ENCODE data around the gene ATF7IP2. TPM values are rescaled to one million over a fixed set of nuclear protein-coding genes. Genes with fewer than 3 reads are reported as not detected.
"Not testable (repeated sequence)": the region's sequence is repeated elsewhere in the genome, so short reads cannot be mapped to it uniquely, and the experiment has no call there.

The ATF7IP2 gene, protein sequence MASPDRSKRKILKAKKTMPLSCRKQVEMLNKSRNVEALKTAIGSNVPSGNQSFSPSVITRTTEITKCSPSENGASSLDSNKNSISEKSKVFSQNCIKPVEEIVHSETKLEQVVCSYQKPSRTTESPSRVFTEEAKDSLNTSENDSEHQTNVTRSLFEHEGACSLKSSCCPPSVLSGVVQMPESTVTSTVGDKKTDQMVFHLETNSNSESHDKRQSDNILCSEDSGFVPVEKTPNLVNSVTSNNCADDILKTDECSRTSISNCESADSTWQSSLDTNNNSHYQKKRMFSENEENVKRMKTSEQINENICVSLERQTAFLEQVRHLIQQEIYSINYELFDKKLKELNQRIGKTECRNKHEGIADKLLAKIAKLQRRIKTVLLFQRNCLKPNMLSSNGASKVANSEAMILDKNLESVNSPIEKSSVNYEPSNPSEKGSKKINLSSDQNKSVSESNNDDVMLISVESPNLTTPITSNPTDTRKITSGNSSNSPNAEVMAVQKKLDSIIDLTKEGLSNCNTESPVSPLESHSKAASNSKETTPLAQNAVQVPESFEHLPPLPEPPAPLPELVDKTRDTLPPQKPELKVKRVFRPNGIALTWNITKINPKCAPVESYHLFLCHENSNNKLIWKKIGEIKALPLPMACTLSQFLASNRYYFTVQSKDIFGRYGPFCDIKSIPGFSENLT
- 13.7 TPM for total RNA-seq

DNA sequence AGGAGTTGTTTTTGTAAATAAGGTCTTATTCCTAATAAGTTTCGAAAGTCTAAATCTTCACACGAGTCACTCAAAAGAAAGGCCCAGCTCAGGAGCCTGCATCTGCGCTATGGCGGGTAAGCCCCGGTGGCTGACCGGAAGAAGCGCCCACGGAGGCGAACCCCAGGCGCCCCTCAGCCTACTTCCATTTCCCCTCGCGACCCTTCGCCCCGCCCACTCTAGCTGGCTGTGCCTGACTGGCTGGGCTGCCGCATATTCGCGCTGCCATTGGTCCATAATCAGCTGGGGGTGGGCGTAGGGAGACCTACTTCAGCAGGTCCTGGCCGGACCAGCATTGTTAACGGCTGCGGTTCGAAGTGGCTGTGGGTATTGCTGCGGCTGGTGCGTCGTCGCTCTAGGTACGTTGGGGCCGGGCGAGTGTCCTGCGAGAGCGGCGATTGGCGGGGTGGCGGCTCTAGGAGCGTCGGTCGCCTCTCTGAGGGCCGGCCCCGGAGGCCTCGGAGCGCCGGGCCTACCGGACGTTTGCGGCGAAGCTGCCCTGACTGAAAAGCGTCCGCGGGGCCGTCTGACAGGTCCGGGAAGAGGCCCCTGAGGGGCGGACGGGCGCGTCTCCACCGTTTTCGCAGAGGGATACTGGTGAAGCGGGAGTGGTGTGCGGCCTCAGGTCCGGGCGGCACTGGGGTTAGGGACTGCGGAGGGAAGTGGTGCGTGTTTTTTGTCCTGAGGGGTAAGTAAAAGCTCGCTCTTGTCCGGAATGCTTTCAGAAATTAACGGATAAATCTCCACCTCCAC is at the start of gene ATF7IP2:
Gene ATF7IP2, plus strand, starts transcription at position 337 of the 792 bp plus-strand sequence. CDS start 44,560 bp downstream, outside the sequence.
- intact Hi-C loops (cut with DNase I): no loop called here
- DNase-seq (ENCODE audit: low spot score) (peak; percentile 90), ATAC-seq (peak; percentile 99)

DNA sequence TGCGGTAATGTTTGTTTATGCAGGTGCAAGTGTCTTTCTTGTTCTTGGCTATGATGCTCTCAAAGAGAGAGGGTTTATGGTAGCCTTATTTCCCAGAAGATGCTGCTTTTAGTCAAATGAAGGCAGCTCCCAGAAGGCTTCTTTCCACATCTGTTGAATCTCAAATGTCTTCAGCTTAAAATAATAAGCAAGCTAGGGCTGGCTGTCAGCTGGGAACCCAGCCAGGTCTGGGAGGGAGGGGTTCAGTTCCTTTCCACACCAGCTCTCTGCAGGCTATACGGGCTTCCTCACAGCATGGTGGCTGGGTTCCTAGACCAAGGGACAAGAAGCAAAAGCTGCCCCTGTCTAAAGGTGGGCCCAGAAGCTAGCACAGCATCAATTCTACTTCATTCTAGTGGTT is 47.4 kb upstream of the ATF7IP2 start:
- no peak for ATAC-seq
- DNase-seq (ENCODE audit: low spot score): no peak
- intact Hi-C loops (cut with DNase I): no loop called here

DNA sequence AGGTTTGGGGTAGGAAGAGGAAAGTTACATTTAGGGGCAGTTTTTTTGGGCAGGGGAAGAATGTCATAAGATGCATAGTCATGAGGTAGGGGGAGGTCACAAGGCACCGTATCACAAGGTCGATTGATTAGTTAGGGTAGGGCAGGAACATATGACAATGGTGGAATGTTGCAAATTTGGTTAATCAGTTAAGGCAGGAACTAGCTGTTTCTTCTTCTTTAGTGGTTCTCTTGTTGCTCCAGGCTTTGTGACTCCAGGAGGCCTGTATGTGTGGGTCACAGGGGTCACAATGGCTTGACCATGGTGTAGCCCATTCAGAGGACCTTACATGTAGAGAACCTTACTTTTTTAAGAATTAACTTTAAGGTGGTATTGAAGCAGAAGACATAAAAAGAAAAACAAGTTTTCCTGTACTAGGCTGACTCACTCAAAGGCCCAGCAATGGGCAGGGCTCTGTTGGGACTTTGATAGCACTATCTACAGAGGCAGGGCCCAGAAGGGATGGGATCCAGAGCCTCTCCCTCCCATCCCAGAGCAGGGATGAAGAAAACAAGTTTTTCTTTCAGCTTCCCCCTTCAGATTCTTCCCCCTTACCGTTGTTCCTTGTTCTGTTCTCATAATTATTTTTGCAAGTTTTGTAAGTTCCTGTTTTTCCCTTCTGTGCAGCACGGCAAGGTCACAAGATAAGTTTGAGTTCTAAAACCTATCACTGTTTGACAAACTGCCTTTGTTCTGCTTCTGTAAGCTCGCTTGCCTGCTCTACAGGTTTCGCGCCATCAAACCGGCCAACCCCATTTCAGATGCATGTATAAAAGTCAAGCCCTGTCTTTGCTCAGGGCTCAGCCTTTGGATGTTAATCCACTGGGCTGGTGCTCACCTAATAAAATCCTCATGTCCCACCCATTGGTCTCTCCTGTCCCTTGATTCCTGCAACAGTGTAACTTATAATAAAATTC is 45.8 kb upstream of the ATF7IP2 start:
- DNase-seq (ENCODE audit: low spot score) (no peak), ATAC-seq (no peak)
- intact Hi-C loops (cut with DNase I): no loop called here

DNA sequence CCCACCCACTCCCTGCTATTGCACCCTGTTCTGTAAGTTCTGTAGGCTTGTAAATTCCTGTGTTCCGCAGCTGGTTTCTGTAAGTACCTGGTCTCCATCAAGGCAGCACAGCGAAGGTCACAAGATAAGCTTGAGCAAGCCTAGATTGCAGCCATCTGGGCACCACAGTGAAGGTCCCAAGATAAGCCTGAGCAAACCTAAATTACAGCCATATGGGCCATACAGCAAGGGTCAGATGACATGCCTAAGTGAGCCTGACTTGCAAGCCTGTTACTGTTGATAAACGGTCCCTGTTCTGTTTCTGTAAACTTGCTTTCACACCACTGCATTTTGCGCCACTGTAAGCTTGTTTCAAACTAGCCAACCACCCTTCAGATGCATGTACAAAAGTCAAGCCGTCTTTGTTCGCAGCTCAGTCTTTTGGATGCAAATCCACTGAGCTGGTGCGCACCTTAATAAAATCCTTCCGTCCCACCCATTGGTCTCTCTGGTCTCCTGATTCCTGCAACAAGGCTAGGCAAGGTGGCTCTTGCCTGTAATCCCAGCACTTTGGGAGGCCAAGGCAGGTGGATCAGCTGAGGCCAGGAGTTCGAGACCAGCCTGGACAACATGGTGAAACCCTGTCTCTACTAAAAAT is 42.6 kb upstream of the ATF7IP2 start:
- DNase-seq (ENCODE audit: low spot score): no peak
- intact Hi-C loops (cut with DNase I): no loop called here
- ATAC-seq: no peak

DNA sequence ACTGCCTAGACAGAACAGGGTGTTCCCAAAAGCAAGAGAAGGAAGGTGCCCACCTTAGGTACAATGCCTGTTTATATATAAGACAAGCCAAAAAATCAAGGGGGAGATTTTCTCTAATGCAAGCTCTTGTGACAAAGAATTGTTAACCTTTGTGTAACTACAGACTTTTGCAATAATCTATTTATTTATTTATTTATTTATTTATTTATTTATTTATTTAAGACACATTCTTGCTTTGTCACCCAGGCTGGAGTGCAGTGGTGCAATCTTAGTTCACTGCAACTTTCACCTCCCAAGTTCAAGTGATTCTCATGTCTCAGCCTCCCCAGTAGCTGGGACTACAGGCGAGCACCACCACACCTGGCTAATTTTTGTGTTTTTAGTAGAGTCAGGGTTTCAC is 41.2 kb upstream of the ATF7IP2 start:
- intact Hi-C loops (cut with DNase I); DNase-seq (ENCODE audit: low spot score); ATAC-seq: not testable (repeated sequence)

DNA sequence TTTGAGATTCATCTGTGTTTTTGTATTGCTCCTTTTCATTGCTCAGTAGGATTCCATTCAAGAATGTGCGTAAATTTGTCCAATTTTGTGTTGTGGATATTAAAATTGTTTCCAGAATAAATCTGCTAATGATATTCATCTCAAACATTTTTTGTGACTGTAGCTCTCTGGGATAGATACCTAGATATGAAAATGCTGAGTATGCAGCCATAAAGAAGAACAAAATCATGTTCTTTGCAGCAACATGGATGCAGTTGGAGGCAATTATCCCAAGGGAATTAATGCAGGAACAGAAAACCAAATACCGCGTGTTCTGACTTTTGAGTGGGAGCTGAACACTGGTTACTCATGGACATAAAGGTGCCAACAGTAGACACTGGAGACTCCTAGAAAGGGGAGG is 40.2 kb upstream of the ATF7IP2 start:
- intact Hi-C loops (cut with DNase I): no loop called here
- ATAC-seq (no peak), DNase-seq (ENCODE audit: low spot score) (no peak)

DNA sequence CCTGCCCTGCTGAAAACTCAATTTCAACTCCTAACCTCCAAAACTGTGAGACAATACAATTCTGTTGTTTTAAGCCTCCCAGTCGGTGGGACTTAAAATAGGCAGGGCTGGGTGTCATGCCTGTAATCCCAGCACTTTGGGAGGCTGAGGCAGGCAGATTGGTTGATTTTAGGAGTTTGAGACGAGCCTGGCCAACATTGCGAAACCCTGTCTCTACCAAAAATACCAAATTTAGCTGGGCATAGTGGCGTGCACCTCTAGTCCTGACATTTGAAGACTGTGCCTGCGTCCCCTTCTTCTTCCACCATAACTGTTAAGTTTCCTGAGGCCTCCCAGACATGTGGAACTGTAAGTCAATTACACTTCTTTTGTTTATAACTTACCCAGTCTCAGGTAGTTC is 36.0 kb upstream of the ATF7IP2 start:
- intact Hi-C loops (cut with DNase I): no loop called here
- ATAC-seq: no peak
- no peak for DNase-seq (ENCODE audit: low spot score)

DNA sequence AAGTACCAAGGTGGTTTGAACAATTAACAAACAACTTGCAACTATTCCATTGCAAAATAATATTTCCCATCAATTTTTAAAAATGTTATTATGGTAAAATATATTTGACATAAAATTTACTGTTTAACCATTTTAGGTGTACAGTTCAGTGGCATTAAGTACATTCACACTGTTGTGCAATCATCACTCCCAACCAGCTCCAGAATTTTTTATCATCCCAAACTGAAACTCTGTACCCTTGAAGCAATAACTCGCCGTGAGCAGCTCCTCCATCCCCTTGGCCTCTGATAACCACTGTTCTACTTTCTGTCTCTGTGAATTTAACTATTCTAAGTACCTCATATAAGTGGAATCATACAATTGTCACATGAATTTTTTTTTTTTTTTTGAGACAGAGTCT is 33.6 kb upstream of the ATF7IP2 start:
- ATAC-seq: no peak
- intact Hi-C loops (cut with DNase I): no loop called here
- DNase-seq (ENCODE audit: low spot score): no peak

DNA sequence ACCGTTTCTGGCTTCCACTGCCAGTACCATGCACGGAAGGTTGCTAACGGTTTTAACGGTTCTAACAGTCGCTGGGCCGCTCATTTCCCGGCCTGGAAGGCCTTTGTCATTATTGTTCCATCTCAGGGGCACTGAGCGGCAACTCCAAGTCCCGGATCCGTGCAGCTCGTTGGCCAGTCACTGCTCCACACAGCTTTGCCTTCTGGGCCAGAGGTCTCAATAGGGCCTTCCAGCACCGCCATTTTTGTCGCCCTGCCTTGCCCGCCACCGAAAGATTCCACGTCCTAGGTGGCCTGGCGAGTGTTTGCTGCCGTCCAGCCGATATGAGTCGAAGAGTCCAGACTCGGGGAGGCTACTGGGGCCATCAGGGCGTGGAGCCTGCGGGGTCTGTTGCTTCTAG is 30.3 kb upstream of the ATF7IP2 start:
- ATAC-seq: no peak
- intact Hi-C loops (cut with DNase I): no loop called here
- no peak for DNase-seq (ENCODE audit: low spot score)

DNA sequence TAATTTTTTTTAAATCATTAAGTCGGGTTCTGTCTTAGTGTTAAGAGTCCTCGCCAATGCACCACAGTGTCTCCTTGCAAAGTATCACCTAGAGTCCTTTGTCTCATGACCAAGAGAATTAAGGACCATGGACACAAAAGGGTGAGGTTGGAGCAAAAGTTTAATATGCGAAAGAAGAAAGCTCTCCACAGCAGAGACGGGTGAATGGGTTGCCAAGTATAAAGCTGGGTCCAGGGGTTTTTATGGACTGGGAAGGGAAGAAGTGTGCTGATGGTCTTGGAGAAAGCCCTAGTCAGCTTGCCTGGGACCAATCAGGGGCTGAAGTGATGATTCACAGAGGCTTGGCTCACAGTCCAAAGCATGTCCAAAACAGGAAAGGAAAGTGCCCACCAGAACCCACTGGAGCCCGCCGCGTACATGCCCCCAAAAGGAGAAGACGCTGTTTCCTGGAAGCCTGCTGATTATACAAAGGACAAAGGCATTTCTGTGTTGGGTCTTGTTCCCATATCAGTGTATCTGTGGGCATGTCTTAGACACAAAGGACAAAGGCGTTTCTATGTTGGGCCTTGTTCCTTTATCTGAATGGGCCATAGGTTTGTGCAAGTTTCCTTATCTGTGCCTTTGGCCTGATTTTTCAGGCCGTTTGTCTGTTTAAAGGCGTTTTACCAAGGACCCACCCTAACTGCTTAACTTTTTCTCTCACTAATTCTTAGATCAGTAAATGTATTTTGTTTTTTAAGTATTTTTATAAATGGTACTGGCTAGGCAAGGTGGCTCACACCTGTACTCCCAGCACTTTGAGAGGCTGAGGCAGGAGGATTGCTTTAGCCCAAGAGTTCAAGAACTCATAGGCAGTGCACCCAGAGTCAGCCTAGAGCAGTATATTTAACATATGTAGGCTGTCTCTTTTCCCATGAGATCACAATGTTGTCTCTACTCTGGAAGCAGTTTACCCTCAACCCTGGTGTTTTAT is 28.7 kb upstream of the ATF7IP2 start:
- ATAC-seq: no peak
- no peak for DNase-seq (ENCODE audit: low spot score)
- intact Hi-C loops (cut with DNase I): no loop called here

DNA sequence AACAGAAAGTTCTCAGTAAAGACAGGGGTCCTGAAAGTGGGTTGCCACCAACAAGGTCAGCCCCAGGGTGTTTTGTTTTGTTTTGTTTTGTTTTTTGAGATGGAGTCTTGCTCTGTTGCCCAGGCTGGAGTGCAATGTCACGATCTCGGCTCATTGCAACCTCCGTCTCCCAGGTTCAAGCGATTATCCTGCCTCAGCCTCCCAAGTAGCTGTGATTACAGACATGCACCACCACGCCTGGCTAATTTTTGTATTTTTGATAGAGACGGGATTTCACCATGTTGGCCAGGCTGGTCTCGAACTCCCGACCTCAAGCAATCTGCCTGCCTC is 24.1 kb upstream of the ATF7IP2 start:
- ATAC-seq; intact Hi-C loops (cut with DNase I); DNase-seq (ENCODE audit: low spot score): not testable (repeated sequence)

DNA sequence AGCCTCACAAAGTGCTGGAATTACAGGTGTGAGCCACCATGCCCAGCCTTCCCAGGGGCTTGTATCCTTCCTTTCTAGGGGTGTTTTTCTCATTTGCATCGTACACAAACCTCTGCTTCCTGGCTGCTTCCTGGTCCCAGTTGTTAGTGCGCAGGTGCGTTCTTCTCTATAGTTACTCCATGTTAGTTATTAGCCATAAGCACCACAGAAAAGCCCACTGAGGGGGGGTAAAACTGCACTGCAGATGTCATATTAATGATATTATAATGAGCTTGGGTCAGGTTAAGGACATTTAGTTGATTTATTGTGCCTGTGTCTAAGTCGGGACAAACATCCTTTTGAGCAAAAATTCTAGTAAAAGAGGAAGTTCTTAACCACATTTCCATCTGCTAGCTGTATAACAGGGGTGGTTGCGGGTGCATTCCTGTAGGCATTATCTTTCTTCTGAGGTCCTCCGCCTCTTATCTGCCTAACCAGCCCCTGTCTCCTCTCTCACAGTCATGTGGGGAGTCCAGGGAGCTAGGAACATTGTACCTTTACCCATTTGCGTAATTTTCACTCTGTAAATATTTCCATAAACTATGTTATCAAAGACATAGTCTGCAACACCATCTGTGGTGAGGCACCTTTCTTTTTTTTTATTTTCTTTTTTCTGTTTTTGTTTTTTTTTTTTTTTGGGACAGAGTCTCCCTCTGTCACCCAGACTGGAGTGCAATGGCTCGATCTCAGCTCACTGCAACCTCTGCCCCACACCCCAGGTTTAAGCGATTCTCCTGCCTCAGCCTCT is 23.6 kb upstream of the ATF7IP2 start:
- ATAC-seq: no peak

DNA sequence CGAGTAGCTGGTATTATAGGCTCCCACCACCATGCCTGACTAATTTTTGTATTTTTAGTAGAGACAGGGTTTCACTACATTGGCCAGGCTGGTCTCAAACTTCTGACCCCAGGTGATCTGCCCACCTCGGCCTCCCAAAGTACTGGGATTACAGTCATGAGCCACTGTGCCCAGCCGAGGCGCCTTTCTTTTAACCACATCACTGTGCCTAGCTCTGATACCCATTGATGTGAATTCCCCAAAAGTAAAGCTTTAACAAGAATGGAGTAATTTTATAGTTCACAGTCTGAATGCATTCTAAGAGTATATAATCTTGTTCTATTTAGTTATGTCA is 23.0 kb upstream of the ATF7IP2 start:
- intact Hi-C loops (cut with DNase I); ATAC-seq: not testable (repeated sequence)

More for the DNA sequence above, 23.6 kb upstream of the ATF7IP2 start:
- DNase-seq (ENCODE audit: low spot score): no peak
- intact Hi-C loops (cut with DNase I): no loop called here

DNA sequence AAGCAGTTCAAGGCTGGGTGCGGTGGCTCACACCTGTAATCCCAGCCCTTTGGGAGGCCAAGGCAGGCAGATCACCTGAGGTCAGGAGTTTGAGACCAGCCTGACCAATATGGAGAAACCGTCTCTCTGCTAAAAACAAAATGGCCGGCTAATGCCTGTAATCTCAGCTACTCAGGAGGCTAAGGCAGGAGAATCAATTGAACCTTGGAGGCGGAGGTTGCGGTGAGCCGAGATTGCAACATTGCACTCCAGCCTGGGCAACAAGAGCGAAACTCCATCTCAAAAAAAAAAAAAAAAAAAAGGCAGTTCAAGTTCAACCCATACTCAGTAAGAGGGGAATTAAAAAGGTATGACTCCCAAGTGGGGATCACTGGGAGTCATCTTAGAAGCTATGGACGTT is 19.2 kb upstream of the ATF7IP2 start:
- intact Hi-C loops (cut with DNase I): loop anchor here (5.0 kb wide), 1 partner anchor 1716 kb away; no protein-coding TSS in a partner anchor
- not testable (repeated sequence) for ATAC-seq; DNase-seq (ENCODE audit: low spot score)

More for the DNA sequence above, 23.0 kb upstream of the ATF7IP2 start:
- DNase-seq (ENCODE audit: low spot score): not testable (repeated sequence)

DNA sequence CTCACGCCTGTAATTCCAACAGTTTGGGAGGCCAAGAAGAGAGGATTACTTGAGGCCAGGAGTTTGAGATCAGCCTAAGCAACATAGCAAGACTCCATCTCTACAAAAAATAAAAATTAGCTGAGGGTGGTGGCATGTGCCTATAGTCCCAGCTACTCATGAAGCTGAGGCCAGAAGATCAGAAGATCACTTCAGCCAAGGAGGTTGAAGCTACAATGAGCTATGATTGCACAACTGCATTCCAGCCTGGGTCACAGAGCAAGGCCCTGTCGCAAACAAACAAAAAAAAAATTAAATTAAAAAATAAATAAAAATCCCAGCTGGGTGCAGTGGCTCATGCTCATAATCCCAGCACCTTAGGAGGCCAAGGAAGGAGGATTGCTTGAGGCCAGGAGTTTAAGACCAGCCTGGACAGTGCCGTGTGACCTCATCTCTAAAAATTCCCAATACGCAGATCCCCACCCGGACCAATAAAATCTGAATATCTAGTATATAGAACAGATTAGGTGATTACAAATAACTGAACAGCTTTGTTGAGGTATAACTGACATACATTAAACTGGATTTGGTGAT is 18.2 kb upstream of the ATF7IP2 start:
- intact Hi-C loops (cut with DNase I): loop anchor here (5.0 kb wide), 1 partner anchor 1715 kb away; no protein-coding TSS in a partner anchor
- ATAC-seq (no peak), DNase-seq (ENCODE audit: low spot score) (no peak)
